GM12878 (cell line): ENCODE results near the gene KTN1. TPM values are rescaled to one million over a fixed set of nuclear protein-coding genes. Genes with fewer than 3 reads are reported as not detected.
A peak's percentile ranks its signal among the peaks of the same experiment; 100 is the strongest.

Experiments
- ATAC-seq: fragments of 200-7000 bp; cut with Tn5 transposase; 3 replicates; pipeline ENCODE4 v1.9.1; 2020; ENCODE audit warnings: mild to moderate bottlenecking, moderate library complexity
- Bru-seq: library from RNA; stranded (reverse); fragments of 400-500 nt; gene quantifications from one replicate; lab custom pipeline; 2021; lab: Mats Ljungman, UMichigan
- BruChase-seq, 2 experiments: library from RNA; stranded (reverse); fragments of 400-500 nt; gene quantifications; one replicate each; lab custom pipeline; 2021; lab: Mats Ljungman, UMichigan
- BruUV-seq: library from RNA; stranded (reverse); fragments of 400-500 nt; replicated peaks from 2 replicates; lab custom pipeline; 2021; lab: Mats Ljungman, UMichigan
- CTCF ChIA-PET: fragments of 300-600 bp; sonication (Branson Sonifier 250); formaldehyde crosslinking; extraction: SDS; loops from one replicate; lab custom pipeline; 2021; ENCODE audit warnings: inconsistent platforms; lab: Yijun Ruan, JAX
- POLR2A ChIA-PET: fragments of 350-600 bp; formaldehyde crosslinking; extraction: SDS; loops from one replicate; lab custom pipeline; 2021; ENCODE audit warnings: inconsistent platforms; lab: Charles Lee
- RAD21 ChIA-PET: fragments of 300-600 bp; sonication (Branson Sonifier 250); formaldehyde crosslinking; loops from one replicate; lab custom pipeline; 2023; ENCODE audit warnings: antibody characterized with exemption; ENCODE audit not compliant: unreplicated experiment; lab: Charles Lee
- SMC1A ChIA-PET: fragments of 300-600 bp; sonication (Branson Sonifier 250); formaldehyde crosslinking; loops from one replicate; lab custom pipeline; 2023; ENCODE audit not compliant: unreplicated experiment, uncharacterized antibody; lab: Charles Lee
- DNase-seq: peaks from one replicate; pipeline ENCODE4 v3.0.0-alpha.2; 2011; ENCODE audit warnings: low read depth, low spot score
- FAIRE-seq: peaks from 3 replicates; lab custom pipeline; 2011; peaks lifted over from hg19 to GRCh38; lab: Jason Lieb, UNC
- H2AFZ ChIP-seq: 2 replicates; pipeline ENCODE4 v1.6.0; 2011; ENCODE audit warnings: low read depth, low read length, control low read depth; ENCODE audit not compliant: control insufficient read depth
- H3K27ac ChIP-seq: 2 replicates; pipeline ENCODE4 v1.5.1; 2011; ENCODE audit warnings: control low read depth; ENCODE audit not compliant: control insufficient read depth, insufficient read depth
- H3K27me3 ChIP-seq, 2 experiments: replicated peaks in 1 of 2; 2 replicates each; pipeline versions ENCODE4 v1.6.0 to v1.6.1; 2011; ENCODE audit warnings: low read length in 1 of 2; ENCODE audit not compliant: control insufficient read depth in 2 of 2, insufficient read depth in 2 of 2
- H3K36me3 ChIP-seq, 2 experiments: 2 replicates each; pipeline ENCODE4 v1.5.1; 2011; ENCODE audit warnings: low read length in 1 of 2; ENCODE audit not compliant: control insufficient read depth in 2 of 2, insufficient read depth in 2 of 2
- H3K4me1 ChIP-seq: 2 replicates; pipeline ENCODE4 v1.6.1; 2011; ENCODE audit warnings: mild to moderate bottlenecking, low read length, moderate library complexity, mixed read lengths; ENCODE audit not compliant: control insufficient read depth, insufficient read depth
- H3K4me2 ChIP-seq: 2 replicates; pipeline ENCODE4 v1.6.0; 2011; ENCODE audit warnings: control low read depth; ENCODE audit not compliant: control insufficient read depth, insufficient read depth
- H3K4me3 ChIP-seq: fragments of 200-600 bp; sonication (generic); 2 replicates; pipeline ENCODE4 v1.5.1; 2016
- H3K79me2 ChIP-seq: 2 replicates; pipeline ENCODE4 v1.6.0; 2011; ENCODE audit warnings: low read length; ENCODE audit not compliant: control insufficient read depth, insufficient read depth
- H3K9ac ChIP-seq: 2 replicates; pipeline ENCODE4 v1.8.0; 2011; ENCODE audit warnings: low read length, control low read depth, mixed read lengths; ENCODE audit not compliant: control insufficient read depth, insufficient read depth
- H3K9me3 ChIP-seq: replicated peaks from 3 replicates; pipeline ENCODE4 v1.5.1; 2011; ENCODE audit warnings: mild to moderate bottlenecking, low read length; ENCODE audit not compliant: control insufficient read depth, insufficient read depth
- H4K20me1 ChIP-seq: 2 replicates; pipeline ENCODE4 v1.6.0; 2011; ENCODE audit not compliant: control insufficient read depth, insufficient read depth
- BRCA1 ChIP-seq: IDR thresholded peaks from 2 replicates; pipeline ENCODE4 v1.6.1; 2011; ENCODE audit warnings: low read depth, low read length, improper control_type of control experiment
- EZH2 ChIP-seq: IDR thresholded peaks from 2 replicates; pipeline ENCODE4 v1.6.1; 2012; ENCODE audit warnings: low read depth, mild to moderate bottlenecking, control low read depth, inconsistent platforms, low read length, borderline replicate concordance; ENCODE audit not compliant: control insufficient read depth
- GABPA ChIP-seq: IDR thresholded peaks from 2 replicates; pipeline ENCODE4 v1.6.1; 2014; ENCODE audit warnings: antibody characterized with exemption, low read depth, mild to moderate bottlenecking, inconsistent platforms
- MEF2B ChIP-seq: fragments of 450-650 bp; IDR thresholded peaks from 2 replicates; pipeline ENCODE4 v1.6.1; 2018; ENCODE audit warnings: mild to moderate bottlenecking, moderate library complexity; ENCODE audit not compliant: partially characterized antibody, poor library complexity, severe bottlenecking
- RCOR1 ChIP-seq: conservative IDR thresholded peaks from 2 replicates; pipeline ENCODE4 v1.6.1; 2012; ENCODE audit warnings: low read depth, low read length, improper control_type of control experiment
- WGBS: methylation state at CpG from one replicate; pipeline ENCODE4 v1.1.6; 2016; ENCODE audit warnings: low lambda C conversion rate; ENCODE audit not compliant: insufficient replicate concordance, insufficient coverage; ENCODE audit errors: missing lambda C conversion rate; 5-methylcytosine and 5-hydroxymethylcytosine counted together
- in situ Hi-C: fragments of 300-500 bp; cut with MboI; formaldehyde crosslinking; loops from 9 replicates; pipeline ENCODE4 v1.14.3; 2018; ENCODE audit warnings: mixed read lengths
- intact Hi-C: fragments of 100-400 bp; cut with micrococcal nuclease; formaldehyde crosslinking; loops from one replicate; pipeline ENCODE4 v1.14.2; 2022; ENCODE audit not compliant: unreplicated experiment
- long read RNA-seq, 2 experiments: library from polyadenylated mRNA; unstranded; transcript quantifications; one replicate each; pipeline ENCODE4 v2.0.0, GENCODE V29; 2019 to 2020
- polyA minus RNA-seq, 3 experiments: library from RNA; depleted of rRNA, polyadenylated mRNA; stranded (reverse); fragments of >200 nt; gene quantifications; 2 replicates each; pipeline ENCODE4 v1.2.3, GENCODE V29; 2011
- polyA plus RNA-seq, 11 experiments: library from polyadenylated mRNA; depleted of rRNA in 4 of 11; unstranded in 6 of 11; stranded (reverse) in 5 of 11; fragments of >200 nt; fragmentation: Nextera tagmentation in 4 of 11; fragmentation: Illumina TruSeq in 1 of 11; extraction: Ambion mirVana in 4 of 11; extraction: Trizol in 1 of 11; gene quantifications; 1 replicate in 1 of 11; 2 replicates in 10 of 11; pipeline versions ENCODE4 v1.2.1 to v1.2.3, GENCODE V29; 2011 to 2016; ENCODE audit warnings: inconsistent platforms in 2 of 11, missing spikeins in 2 of 11, low read depth in 1 of 11
- total RNA-seq, 4 experiments: library from RNA; depleted of rRNA in 3 of 4; stranded (reverse); fragments of >200 nt in 3 of 4; fragmentation: Illumina TruSeq in 1 of 4; extraction: Trizol in 1 of 4; gene quantifications; 2 replicates each; pipeline versions ENCODE4 v1.2.1 to v1.2.3, GENCODE V29; 2013 to 2021
- TF ChIP-seq, protein P1 (sequence below): IDR thresholded peaks from 2 replicates; pipeline ENCODE4 v1.6.1; 2012; ENCODE audit warnings: low read depth, low read length, improper control_type of control experiment
- TF ChIP-seq, protein P2 (sequence below): fragments of 450-650 bp; IDR thresholded peaks from 2 replicates; pipeline ENCODE4 v1.6.1; 2018; ENCODE audit warnings: mild to moderate bottlenecking, low read depth, moderate library complexity; ENCODE audit not compliant: partially characterized antibody

The KTN1 gene, protein sequence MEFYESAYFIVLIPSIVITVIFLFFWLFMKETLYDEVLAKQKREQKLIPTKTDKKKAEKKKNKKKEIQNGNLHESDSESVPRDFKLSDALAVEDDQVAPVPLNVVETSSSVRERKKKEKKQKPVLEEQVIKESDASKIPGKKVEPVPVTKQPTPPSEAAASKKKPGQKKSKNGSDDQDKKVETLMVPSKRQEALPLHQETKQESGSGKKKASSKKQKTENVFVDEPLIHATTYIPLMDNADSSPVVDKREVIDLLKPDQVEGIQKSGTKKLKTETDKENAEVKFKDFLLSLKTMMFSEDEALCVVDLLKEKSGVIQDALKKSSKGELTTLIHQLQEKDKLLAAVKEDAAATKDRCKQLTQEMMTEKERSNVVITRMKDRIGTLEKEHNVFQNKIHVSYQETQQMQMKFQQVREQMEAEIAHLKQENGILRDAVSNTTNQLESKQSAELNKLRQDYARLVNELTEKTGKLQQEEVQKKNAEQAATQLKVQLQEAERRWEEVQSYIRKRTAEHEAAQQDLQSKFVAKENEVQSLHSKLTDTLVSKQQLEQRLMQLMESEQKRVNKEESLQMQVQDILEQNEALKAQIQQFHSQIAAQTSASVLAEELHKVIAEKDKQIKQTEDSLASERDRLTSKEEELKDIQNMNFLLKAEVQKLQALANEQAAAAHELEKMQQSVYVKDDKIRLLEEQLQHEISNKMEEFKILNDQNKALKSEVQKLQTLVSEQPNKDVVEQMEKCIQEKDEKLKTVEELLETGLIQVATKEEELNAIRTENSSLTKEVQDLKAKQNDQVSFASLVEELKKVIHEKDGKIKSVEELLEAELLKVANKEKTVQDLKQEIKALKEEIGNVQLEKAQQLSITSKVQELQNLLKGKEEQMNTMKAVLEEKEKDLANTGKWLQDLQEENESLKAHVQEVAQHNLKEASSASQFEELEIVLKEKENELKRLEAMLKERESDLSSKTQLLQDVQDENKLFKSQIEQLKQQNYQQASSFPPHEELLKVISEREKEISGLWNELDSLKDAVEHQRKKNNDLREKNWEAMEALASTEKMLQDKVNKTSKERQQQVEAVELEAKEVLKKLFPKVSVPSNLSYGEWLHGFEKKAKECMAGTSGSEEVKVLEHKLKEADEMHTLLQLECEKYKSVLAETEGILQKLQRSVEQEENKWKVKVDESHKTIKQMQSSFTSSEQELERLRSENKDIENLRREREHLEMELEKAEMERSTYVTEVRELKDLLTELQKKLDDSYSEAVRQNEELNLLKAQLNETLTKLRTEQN (N-terminal part only)
- total RNA-seq (2013; cell fraction: nucleolus; rRNA removed): 248 and 283 TPM in 2 replicates
- 56.5 and 76.5 TPM in 2 replicates for total RNA-seq (2014; rRNA removed)
- 149 and 150 TPM in 2 replicates for total RNA-seq (2014; rRNA removed; fragmentation: Illumina TruSeq; extraction: Trizol)
- 87.5 and 92.1 TPM in 2 replicates for total RNA-seq (2021)
- 33.0 TPM for polyA plus RNA-seq (2011; ENCODE audit: low read depth)
- 81.0 and 164 TPM in 2 replicates for polyA plus RNA-seq (2011; rRNA removed)
- polyA plus RNA-seq (2011; cell fraction: cytosol; rRNA removed): 14.2 and 15.8 TPM in 2 replicates
- polyA plus RNA-seq (2011; cell fraction: nucleus; rRNA removed): 75.8 and 81.3 TPM in 2 replicates
- 53.8 and 73.2 TPM in 2 replicates for polyA plus RNA-seq (2012)
- polyA plus RNA-seq (2014; fragmentation: Illumina TruSeq; extraction: Trizol): 109 and 134 TPM in 2 replicates
- 10 to 100 TPM; 52.9 to 79.5 TPM for polyA plus RNA-seq (2014; fragmentation: Nextera tagmentation; extraction: Ambion mirVana)
- polyA plus RNA-seq (2014; rRNA removed): 42.5 and 50.6 TPM in 2 replicates
- polyA plus RNA-seq (2016; fragmentation: Nextera tagmentation; extraction: Ambion mirVana): 100 to 1,000 TPM; 112 to 154 TPM
- polyA minus RNA-seq (2011; rRNA and poly(A)+ RNA removed): 30.6 and 47.9 TPM in 2 replicates
- 24.3 and 33.7 TPM in 2 replicates for polyA minus RNA-seq (2011; cell fraction: cytosol; rRNA and poly(A)+ RNA removed)
- 87.5 and 128 TPM in 2 replicates for polyA minus RNA-seq (2011; cell fraction: nucleus; rRNA and poly(A)+ RNA removed)
- percentile 91 among the genes with signal in this experiment for Bru-seq, nascent RNA
- BruChase-seq, experiment 1, labeled RNA remaining after a 6-hour chase: percentile 92 among the genes with signal in this experiment
- BruChase-seq, experiment 2, labeled RNA remaining after a 2-hour chase: percentile 93 among the genes with signal in this experiment
- long read RNA-seq, experiment 1, partial matches to known transcripts: 23 of 32 reads
- long read RNA-seq, experiment 1, other reads (novel, unspliced or antisense): 9 of 32 reads
- long read RNA-seq, experiment 2, full-length matches to known transcripts: 3 of 96 reads
- long read RNA-seq, experiment 2, partial matches to known transcripts: 67 of 96 reads
- long read RNA-seq, experiment 2, other reads (novel, unspliced or antisense): 26 of 96 reads

DNA sequence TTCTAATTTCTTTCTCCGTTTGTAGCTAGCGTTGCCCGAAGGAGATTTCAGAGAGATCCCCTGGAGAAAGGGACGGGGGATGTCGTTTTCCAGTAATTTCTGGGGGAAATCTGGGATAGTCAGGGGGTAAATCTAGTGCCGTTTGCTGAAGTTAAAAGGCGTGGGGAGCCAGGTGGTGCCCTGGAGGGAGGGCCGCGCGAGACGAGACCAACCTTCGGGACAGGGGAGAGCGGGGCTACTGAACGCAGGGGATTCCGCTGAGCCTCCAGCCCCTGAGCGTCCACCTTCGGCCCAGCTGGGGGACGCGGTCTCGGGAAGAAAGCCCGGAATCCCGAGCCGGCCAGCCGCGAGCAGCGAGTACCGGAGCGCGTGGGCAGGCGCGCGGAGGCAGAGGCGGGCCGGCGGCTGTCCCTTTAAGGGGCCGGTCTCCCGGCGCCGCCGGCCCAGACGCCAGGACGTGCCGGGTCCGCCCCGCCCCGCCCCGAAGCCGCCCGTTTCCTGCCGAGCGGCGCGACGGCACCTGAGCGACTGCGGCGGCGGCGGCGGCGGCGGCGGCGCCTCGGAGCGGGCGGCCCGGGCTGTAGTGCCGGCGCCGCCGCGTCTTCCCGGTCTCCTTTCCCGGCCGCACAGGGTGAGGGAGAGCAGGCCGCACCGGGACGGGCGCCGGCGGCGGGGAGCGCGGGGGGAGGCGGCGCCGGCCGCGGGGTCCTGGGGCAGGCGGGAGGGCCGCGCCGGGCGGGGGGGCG, at the start of gene KTN1:
Gene KTN1 (plus strand): TSS at position 484 of the 746 bp plus-strand sequence. CDS start 31,842 bp downstream, outside the sequence.
- no TSS peak for BruUV-seq
- intact Hi-C loops: loop anchor here (2.0 kb wide), 3 partner anchors 33 to 129 kb away; no protein-coding TSS in a partner anchor
- Histone ChIP-seq H3K9me3 (no peaks in the 10 kb centered on the region), H3K27ac (peak within 1 kb of the TSS; percentile 85), H3K9ac (peak within 1 kb of the TSS; percentile 89), H3K27me3 (no peaks in the 10 kb centered on the region), H3K79me2 (peaks cover 52% of the 10 kb centered on the region), H3K4me2 (peak within 1 kb of the TSS; percentile 73), H4K20me1 (no peaks in the 10 kb centered on the region), H3K4me1 (peaks cover 12% of the 10 kb centered on the region), H3K36me3 (no peaks in the 10 kb centered on the region), H2AFZ (peak within 1 kb of the TSS; percentile 94), H3K4me3 (peak within 1 kb of the TSS; percentile 91)
- no peak for DNase-seq
- ChIA-PET SMC1A (interaction anchor here (1.2 to 3.9 kb wide), 3 partner anchors 33 to 133 kb away, joined by 3 to 13 read pairs (median 5); no protein-coding TSS in a partner anchor), CTCF (interaction anchor here (1.5 kb wide), 1 partner anchor 134 kb away, joined by 3 read pairs; no protein-coding TSS in a partner anchor), RAD21 (interaction anchor here (1.0 kb wide), 2 partner anchors 32 to 33 kb away, joined by 3 read pairs; no protein-coding TSS in a partner anchor), POLR2A (interaction anchor here (0.5 to 0.7 kb wide), 3 partner anchors 16 to 124 kb away, joined by 4 to 6 read pairs (median 4); no protein-coding TSS in a partner anchor)
- in situ Hi-C loops: no loop called here
- FAIRE-seq: no peak
- ATAC-seq: peak; percentile 86
- under 1% methylated on average over 35 of the region's 96 CpGs for WGBS
- TF ChIP-seq, protein P1, sequence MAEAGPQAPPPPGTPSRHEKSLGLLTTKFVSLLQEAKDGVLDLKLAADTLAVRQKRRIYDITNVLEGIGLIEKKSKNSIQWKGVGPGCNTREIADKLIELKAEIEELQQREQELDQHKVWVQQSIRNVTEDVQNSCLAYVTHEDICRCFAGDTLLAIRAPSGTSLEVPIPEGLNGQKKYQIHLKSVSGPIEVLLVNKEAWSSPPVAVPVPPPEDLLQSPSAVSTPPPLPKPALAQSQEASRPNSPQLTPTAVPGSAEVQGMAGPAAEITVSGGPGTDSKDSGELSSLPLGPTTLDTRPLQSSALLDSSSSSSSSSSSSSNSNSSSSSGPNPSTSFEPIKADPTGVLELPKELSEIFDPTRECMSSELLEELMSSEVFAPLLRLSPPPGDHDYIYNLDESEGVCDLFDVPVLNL: no peak
- TF ChIP-seq GABPA: no peak
- peak; percentile 43; the same call in 1 of the 2 replicates for TF ChIP-seq BRCA1
- peak; percentile 33 for TF ChIP-seq MEF2B
- TF ChIP-seq, protein P2, sequence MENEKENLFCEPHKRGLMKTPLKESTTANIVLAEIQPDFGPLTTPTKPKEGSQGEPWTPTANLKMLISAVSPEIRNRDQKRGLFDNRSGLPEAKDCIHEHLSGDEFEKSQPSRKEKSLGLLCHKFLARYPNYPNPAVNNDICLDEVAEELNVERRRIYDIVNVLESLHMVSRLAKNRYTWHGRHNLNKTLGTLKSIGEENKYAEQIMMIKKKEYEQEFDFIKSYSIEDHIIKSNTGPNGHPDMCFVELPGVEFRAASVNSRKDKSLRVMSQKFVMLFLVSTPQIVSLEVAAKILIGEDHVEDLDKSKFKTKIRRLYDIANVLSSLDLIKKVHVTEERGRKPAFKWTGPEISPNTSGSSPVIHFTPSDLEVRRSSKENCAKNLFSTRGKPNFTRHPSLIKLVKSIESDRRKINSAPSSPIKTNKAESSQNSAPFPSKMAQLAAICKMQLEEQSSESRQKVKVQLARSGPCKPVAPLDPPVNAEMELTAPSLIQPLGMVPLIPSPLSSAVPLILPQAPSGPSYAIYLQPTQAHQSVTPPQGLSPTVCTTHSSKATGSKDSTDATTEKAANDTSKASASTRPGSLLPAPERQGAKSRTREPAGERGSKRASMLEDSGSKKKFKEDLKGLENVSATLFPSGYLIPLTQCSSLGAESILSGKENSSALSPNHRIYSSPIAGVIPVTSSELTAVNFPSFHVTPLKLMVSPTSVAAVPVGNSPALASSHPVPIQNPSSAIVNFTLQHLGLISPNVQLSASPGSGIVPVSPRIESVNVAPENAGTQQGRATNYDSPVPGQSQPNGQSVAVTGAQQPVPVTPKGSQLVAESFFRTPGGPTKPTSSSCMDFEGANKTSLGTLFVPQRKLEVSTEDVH: no peak
- TF ChIP-seq EZH2: no peak
- no peak for TF ChIP-seq RCOR1
